SK-N-SH treated with all-trans-retinoic acid at 6 μM for 48 hours (cell line): ENCODE measurements around the gene ANKRD26.

Source experiments
- RARB ChIP-seq: fragments of 250-450 bp; sonication (Bioruptor Pico); IDR thresholded peaks from 2 replicates; pipeline ENCODE4 v1.8.0; 2021; ENCODE audit warnings: mild to moderate bottlenecking, moderate library complexity
- ZFP3 ChIP-seq: fragments of 250-450 bp; sonication (Bioruptor Pico); IDR thresholded peaks from 2 replicates; pipeline ENCODE4 v1.5.0; 2020; ENCODE audit warnings: mild to moderate bottlenecking, moderate library complexity
- ZFP30 ChIP-seq: fragments of 450-650 bp; formaldehyde crosslinking; IDR thresholded peaks from 2 replicates; pipeline ENCODE4 v1.5.0; 2022; ENCODE audit warnings: mild to moderate bottlenecking, moderate library complexity

GRCh38 chr10:27072436-27073114 lies 27.7 kb downstream of the ANKRD26 start:
- TF ChIP-seq ZFP3 (no peak), RARB (CRISPR knock-in tag) (no peak), ZFP30 (CRISPR knock-in tag) (no peak)
